ENCODE results near the gene AP5S1. TPM values are rescaled to one million over a fixed set of nuclear protein-coding genes. Genes with fewer than 3 reads are reported as not detected.

Gene AP5S1
- total RNA-seq, 1 donor: 17.7 TPM

DNA sequence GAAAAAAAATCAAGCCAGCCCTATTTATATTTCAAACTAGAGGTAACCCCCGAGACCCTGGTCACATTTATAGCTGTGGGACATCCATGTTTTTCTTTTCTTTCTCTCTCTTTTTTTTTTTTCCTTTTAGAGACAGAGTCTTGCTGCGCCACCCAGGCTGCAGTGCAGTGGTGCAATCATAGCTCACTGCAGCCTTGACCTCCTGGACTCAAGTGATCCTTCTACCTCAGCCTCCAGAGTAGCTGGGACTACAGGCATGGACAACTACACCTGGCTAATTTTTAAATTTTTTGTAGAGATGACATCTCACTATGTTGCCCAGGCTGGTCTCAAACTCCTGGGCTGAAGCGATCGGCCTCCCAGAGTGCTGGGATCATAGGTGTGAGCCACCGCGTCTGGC is 38.3 kb downstream of the AP5S1 start:
- DNase-seq (ENCODE audit: low read depth): no peak
- H3K4me3 ChIP-seq (ENCODE audit: low read depth, low read length): no peak overlapping the region
- TF ChIP-seq, protein P1, sequence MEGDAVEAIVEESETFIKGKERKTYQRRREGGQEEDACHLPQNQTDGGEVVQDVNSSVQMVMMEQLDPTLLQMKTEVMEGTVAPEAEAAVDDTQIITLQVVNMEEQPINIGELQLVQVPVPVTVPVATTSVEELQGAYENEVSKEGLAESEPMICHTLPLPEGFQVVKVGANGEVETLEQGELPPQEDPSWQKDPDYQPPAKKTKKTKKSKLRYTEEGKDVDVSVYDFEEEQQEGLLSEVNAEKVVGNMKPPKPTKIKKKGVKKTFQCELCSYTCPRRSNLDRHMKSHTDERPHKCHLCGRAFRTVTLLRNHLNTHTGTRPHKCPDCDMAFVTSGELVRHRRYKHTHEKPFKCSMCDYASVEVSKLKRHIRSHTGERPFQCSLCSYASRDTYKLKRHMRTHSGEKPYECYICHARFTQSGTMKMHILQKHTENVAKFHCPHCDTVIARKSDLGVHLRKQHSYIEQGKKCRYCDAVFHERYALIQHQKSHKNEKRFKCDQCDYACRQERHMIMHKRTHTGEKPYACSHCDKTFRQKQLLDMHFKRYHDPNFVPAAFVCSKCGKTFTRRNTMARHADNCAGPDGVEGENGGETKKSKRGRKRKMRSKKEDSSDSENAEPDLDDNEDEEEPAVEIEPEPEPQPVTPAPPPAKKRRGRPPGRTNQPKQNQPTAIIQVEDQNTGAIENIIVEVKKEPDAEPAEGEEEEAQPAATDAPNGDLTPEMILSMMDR (IDR thresholded peaks at IDR 0.05; ENCODE audit: insufficient read depth, low read depth, low read length): no peak

- no peak overlapping the region for H3K4me3 ChIP-seq (ENCODE audit: low read depth, low read length)
- TF ChIP-seq, protein P1 (IDR thresholded peaks at IDR 0.05; ENCODE audit: insufficient read depth, low read depth, low read length): no peak
- DNase-seq (ENCODE audit: low read depth): no peak
These were observed 40.8 kb downstream of the AP5S1 start for GRCh38 chr20:3861191-3861590.

GRCh38 chr20:3862333-3862732 is 42.0 kb downstream of the AP5S1 start:
- TF ChIP-seq, protein P1 (IDR thresholded peaks at IDR 0.05; ENCODE audit: insufficient read depth, low read depth, low read length): no peak
- no peak for DNase-seq (ENCODE audit: low read depth)
- H3K4me3 ChIP-seq (ENCODE audit: low read depth, low read length): no peak overlapping the region

DNA sequence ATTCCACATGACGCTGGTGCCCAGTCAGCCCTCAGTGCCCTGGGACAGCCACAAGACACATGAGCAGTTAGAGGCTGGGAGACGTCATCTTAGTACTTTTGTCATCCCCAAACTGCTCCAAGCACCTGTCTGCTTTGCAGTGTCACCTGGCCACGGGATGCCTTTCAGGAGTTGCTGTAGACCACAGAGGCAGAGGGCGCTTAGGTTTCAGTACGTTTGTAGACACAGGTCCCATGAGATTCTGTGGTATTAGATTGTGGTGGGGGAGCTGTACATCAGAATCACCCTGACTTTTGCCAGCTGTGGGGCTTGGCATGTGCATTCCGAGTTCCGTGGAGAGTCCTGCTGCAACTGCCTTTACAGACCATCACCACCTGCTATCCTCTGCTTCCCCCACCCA is 43.0 kb downstream of the AP5S1 start:
- TF ChIP-seq, protein P1 (IDR thresholded peaks at IDR 0.05; ENCODE audit: insufficient read depth, low read depth, low read length): no peak
- DNase-seq (ENCODE audit: low read depth): no peak
- no peak overlapping the region for H3K4me3 ChIP-seq (ENCODE audit: low read depth, low read length)

DNA sequence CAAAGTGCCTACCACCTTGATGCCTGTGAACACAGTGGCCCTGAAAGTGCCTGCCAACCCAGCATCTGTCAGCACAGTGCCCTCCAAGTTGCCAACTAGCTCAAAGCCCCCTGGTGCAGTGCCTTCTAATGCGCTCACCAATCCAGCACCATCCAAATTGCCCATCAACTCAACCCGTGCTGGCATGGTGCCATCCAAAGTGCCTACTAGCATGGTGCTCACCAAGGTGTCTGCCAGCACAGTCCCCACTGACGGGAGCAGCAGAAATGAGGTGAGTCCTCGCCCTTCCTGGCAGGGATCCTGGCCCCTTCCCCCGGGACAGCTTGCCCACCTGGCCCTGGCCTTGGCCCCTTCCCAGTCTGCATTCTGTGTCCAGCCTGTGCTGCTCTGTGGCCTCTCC is 44.2 kb downstream of the AP5S1 start:
- H3K4me3 ChIP-seq (ENCODE audit: low read depth, low read length): no peak overlapping the region
- TF ChIP-seq, protein P1 (IDR thresholded peaks at IDR 0.05; ENCODE audit: insufficient read depth, low read depth, low read length): no peak
- DNase-seq (ENCODE audit: low read depth): no peak

GRCh38 chr20:3865152-3865886 is 45.0 kb downstream of the AP5S1 start:
- DNase-seq (ENCODE audit: low read depth): no peak
- TF ChIP-seq, protein P1 (IDR thresholded peaks at IDR 0.05; ENCODE audit: insufficient read depth, low read depth, low read length): no peak

More at GRCh38 chr20:3865152-3865886, 45.0 kb downstream of the AP5S1 start:
- H3K4me3 ChIP-seq (ENCODE audit: low read depth, low read length): no peak overlapping the region
